Heart right ventricle (tissue), 16 donors: ENCODE data around the gene FAF1. TPM values are rescaled to one million over a fixed set of nuclear protein-coding genes. Genes with fewer than 3 reads are reported as not detected.

Experiments
- ATAC-seq, 8 donors: fragments of 200-7000 bp; cut with Tn5 transposase; one replicate each; pipeline ENCODE4 v1.9.1; 2020; ENCODE audit warnings: mild to moderate bottlenecking in 8 of 8, moderate library complexity in 8 of 8, moderate number of reproducible peaks in 1 of 8
- DNase-seq, 2 donors: peaks; one replicate each; pipeline ENCODE4 v3.0.0-alpha.2; 2020
- H3K27ac ChIP-seq, 10 donors: fragments of 200-600 bp; sonication (generic) in 2 of 10; one replicate each; pipeline versions ENCODE4 v1.5.0 to v1.8.0; 2020 to 2022; ENCODE audit warnings: mild to moderate bottlenecking in 3 of 10
- H3K27me3 ChIP-seq, 7 donors: fragments of 200-600 bp; one replicate each; pipeline ENCODE4 v1.8.0; 2021 to 2022; ENCODE audit warnings: mild to moderate bottlenecking in 2 of 7
- H3K36me3 ChIP-seq, 9 donors: fragments of 200-600 bp; sonication (generic) in 1 of 9; one replicate each; pipeline versions ENCODE4 v1.5.0 to v1.8.0; 2020 to 2022; ENCODE audit warnings: mild to moderate bottlenecking in 2 of 9
- H3K4me1 ChIP-seq, 9 donors: fragments of 200-600 bp; sonication (generic) in 1 of 9; one replicate each; pipeline versions ENCODE4 v1.5.0 to v1.8.0; 2020 to 2022; ENCODE audit warnings: mild to moderate bottlenecking in 4 of 9
- H3K4me3 ChIP-seq, 10 donors: fragments of 200-600 bp; sonication (generic) in 2 of 10; one replicate each; pipeline versions ENCODE4 v1.5.0 to v1.8.0; 2020 to 2022; ENCODE audit warnings: mild to moderate bottlenecking in 7 of 10, moderate library complexity in 2 of 10
- H3K9me3 ChIP-seq, 11 donors: fragments of 200-600 bp in 10 of 11; sonication (generic) in 2 of 11; one replicate each; pipeline versions ENCODE4 v1.5.0 to v1.8.0; 2013 to 2022; ENCODE audit warnings: mild to moderate bottlenecking in 2 of 11, control low read depth in 1 of 11, moderate library complexity in 1 of 11
- WGBS, 2 donors: extraction: QIAGEN DNeasy Blood & Tissue Kit; methylation state at CpG; one replicate each; pipeline ENCODE4 v1.1.7; 2013; ENCODE audit warnings: inconsistent platforms in 1 of 2; 5-methylcytosine and 5-hydroxymethylcytosine counted together
- intact Hi-C, 10 donors: fragments of 100-400 bp; cut with DNase I; formaldehyde crosslinking; loops; one replicate each; pipeline versions ENCODE4 v1.11.1 to v1.14.2; 2022
- polyA plus RNA-seq, 2 donors: library from polyadenylated mRNA; stranded (reverse); fragments of 200-250 nt; gene quantifications; one replicate each; pipeline ENCODE4 v1.2.3, GENCODE V29; 2013
- total RNA-seq, 10 donors: library from RNA; stranded (reverse); fragmentation: NEBNext Ultra II Directional in 3 of 10; extraction: Animal tissue kit (Norgen Biotek cat#: 25700) in 3 of 10; gene quantifications; one replicate each; pipeline versions ENCODE4 v1.2.1 to v1.2.4, GENCODE V29; 2021 to 2023
- TF ChIP-seq, protein P1 (sequence below), 9 donors: fragments of 200-600 bp; sonication (generic) in 2 of 9; IDR thresholded peaks; one replicate each; pipeline versions ENCODE4 v1.5.0 to v1.8.0; 2021 to 2022; ENCODE audit warnings: antibody characterized with exemption in 9 of 9, mild to moderate bottlenecking in 5 of 9, moderate library complexity in 1 of 9
- donor health status: Arrhythmogenic right ventricular cardiomyopathy.
- donor health status: ischemic (EF 13 %, LVEDD 7.1; RV severe dilation, severe dysfunction).
- donor health status: healthy with polysubstance abuse.
- donor health status: DM: no; HTN: yes; CAD: no.
- donor health status: DM: no; HTN: no; CAD: no.
- donor health status: ischemic (EF 25% LVEDD 6.9; RV normal size, moderate dysfunction).
- donor health status: ischemic (EF 25% LVEDD 5.7; RV mildly dilated, moderate dysfunction).
- donor health status: healthy.
- donor health status: DM: yes; HTN: yes; CAD: no.
- donor health status: Ischemic cardiomyopathy.
- donor health status: ischemic (EF 35%, LVEDD 5.7; RV mildly dilated, moderate dysfunction).
- donor health status: nonischemic (EF 11% LVEDD 7.7; RV severe dilation, severe dysfunction).
- donor health status: DM: yes; HTN: yes; CAD: no.
- donor health status: PGD.
- donor health status: ischemic (EF 29% LVEDD 5.4; RV normal size, mild dysfunction).
- donor health status: nonischemic (EF 23%, LVEDD 6.1; RV moderate dilation, normal function).

Gene FAF1
- total and polyA plus RNA-seq, 12 donors: 30.9 to 102 (median 88.9) TPM

DNA sequence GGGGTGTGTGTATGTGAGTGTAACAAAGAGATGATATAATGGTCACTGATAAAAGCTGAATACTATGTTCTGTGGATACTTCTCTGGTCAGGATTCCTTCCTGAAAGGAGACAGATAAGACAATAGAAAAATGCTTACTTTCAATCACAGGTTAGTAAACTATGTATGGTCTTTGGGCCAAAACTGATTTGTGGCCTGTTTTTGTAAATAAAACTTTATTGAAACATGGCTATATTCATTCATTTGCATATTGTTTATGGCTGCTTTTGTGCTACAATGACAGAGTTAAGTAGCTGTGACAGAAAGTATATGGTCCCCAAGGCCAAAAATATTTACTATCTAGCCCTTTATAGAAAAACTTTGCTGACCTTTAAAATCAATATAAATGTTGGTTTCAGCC lies 454.6 kb downstream of the FAF1 start:
- TF ChIP-seq, protein P1, sequence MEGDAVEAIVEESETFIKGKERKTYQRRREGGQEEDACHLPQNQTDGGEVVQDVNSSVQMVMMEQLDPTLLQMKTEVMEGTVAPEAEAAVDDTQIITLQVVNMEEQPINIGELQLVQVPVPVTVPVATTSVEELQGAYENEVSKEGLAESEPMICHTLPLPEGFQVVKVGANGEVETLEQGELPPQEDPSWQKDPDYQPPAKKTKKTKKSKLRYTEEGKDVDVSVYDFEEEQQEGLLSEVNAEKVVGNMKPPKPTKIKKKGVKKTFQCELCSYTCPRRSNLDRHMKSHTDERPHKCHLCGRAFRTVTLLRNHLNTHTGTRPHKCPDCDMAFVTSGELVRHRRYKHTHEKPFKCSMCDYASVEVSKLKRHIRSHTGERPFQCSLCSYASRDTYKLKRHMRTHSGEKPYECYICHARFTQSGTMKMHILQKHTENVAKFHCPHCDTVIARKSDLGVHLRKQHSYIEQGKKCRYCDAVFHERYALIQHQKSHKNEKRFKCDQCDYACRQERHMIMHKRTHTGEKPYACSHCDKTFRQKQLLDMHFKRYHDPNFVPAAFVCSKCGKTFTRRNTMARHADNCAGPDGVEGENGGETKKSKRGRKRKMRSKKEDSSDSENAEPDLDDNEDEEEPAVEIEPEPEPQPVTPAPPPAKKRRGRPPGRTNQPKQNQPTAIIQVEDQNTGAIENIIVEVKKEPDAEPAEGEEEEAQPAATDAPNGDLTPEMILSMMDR (IDR thresholded peaks at IDR 0.05): no peak
- H3K36me3 ChIP-seq: peaks cover 0 to 72% (median 15%) of the 10 kb centered on the region in 9 donors

DNA sequence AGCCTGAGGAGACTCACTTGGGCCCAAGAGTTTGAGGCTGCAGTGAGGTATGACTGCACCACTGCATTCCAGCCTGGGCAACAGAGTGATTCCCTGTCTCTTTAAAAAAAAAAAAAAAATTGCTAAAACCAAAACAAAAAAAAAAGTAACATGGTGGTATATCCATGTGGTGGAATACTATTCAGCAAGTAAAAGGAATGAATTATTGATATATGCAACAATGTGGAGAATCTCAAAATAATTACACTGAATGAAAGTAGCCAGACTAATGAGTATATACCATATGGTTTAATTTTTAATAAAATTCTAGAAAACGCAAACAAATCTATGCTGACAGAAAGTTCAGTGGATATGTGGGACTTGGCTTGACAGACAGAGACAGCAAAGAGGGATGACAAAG lies 456.6 kb downstream of the FAF1 start:
- Histone ChIP-seq H3K27ac (no peak overlapping the region), H3K4me3 (no peak overlapping the region), H3K27me3 (no peaks in the 10 kb centered on the region), H3K36me3 (peaks cover 0 to 65% (median 16%) of the 10 kb centered on the region in 9 donors), H3K4me1 (no peaks in the 10 kb centered on the region), H3K9me3 (peaks cover 0 to 46% (median 0%) of the 10 kb centered on the region in 11 donors)
- TF ChIP-seq, protein P1 (IDR thresholded peaks at IDR 0.05): no peak
- WGBS, 2 donors: 95 to 98% methylated on average over 1 of the region's 1 CpG
- no peak for ATAC-seq
- intact Hi-C loops: no loop called here
- DNase-seq: no peak

More for the DNA sequence above, 454.6 kb downstream of the FAF1 start:
- Histone ChIP-seq H3K4me1 (no peaks in the 10 kb centered on the region), H3K4me3 (no peak overlapping the region), H3K9me3 (peaks cover 0 to 46% (median 0%) of the 10 kb centered on the region in 11 donors), H3K27ac (no peak overlapping the region), H3K27me3 (no peaks in the 10 kb centered on the region)
- DNase-seq (no peak), ATAC-seq (no peak)
- intact Hi-C loops: no loop called here

DNA sequence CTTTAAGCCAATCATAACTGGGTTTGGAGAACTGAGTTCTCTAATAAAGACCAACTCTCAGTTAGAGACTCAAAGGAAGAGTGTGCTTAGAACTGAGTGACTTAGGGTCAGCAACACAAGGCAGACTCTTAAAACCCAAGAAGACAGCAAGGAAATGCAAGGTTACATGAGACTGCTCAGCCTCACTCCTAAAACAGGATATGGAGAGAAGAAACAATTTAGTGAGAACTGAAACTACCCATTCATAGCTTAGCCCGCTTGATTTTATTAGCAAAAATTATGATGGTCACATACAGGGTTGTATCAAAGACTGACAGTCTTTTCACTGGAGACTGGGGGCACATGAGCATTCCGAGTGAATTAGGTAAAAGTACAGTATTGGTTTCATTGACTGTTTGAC lies 457.9 kb downstream of the FAF1 start:
- TF ChIP-seq, protein P1 (IDR thresholded peaks at IDR 0.05): no peak
- no peak for ATAC-seq
- Histone ChIP-seq H3K9me3 (peaks cover 0 to 60% (median 5%) of the 10 kb centered on the region in 11 donors), H3K27me3 (no peaks in the 10 kb centered on the region), H3K4me1 (no peaks in the 10 kb centered on the region), H3K36me3 (peaks cover 0 to 69% (median 21%) of the 10 kb centered on the region in 9 donors), H3K27ac (no peak overlapping the region), H3K4me3 (no peak overlapping the region)
- intact Hi-C loops: no loop called here
- WGBS, 2 donors: 93 to 95% methylated on average over 2 of the region's 2 CpGs
- DNase-seq: no peak

DNA sequence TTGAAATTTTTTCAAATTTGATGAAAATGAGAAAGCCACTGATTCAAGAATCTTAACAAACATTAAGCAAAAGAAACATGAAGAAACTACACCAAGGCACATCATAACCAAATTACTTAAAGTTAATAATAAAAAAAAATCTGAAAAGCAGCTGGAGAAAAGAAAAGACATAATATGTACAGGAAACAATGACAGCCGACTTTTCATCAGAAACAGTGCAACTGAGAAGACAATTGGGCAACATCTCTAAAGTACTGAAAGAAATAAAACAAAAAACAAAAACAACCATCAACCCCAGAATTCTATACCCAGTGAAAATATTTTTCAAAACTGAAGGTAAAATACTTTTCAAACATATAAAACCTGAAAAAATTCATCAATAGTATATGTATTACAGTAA lies 463.1 kb downstream of the FAF1 start:
- no peak overlapping the region for H3K4me3 ChIP-seq
- peaks cover 0 to 60% (median 0%) of the 10 kb centered on the region in 9 donors for H3K36me3 ChIP-seq
- intact Hi-C loops: no loop called here
- TF ChIP-seq, protein P1 (IDR thresholded peaks at IDR 0.05): no peak
- H3K9me3 ChIP-seq: peaks cover 0 to 32% (median 6%) of the 10 kb centered on the region in 11 donors
- ATAC-seq (no peak), DNase-seq (no peak)
- H3K27me3 ChIP-seq: no peaks in the 10 kb centered on the region
- no peak overlapping the region for H3K27ac ChIP-seq
- H3K4me1 ChIP-seq: no peaks in the 10 kb centered on the region
- WGBS, 2 donors: 94 to 100% methylated on average over 1 of the region's 1 CpG
